Measurements from ENCODE around the gene FNDC4.
"Not testable (repeated sequence)": the region's sequence is repeated elsewhere in the genome, so short reads cannot be mapped to it uniquely, and the experiment has no call there.

FNDC4 gene, protein sequence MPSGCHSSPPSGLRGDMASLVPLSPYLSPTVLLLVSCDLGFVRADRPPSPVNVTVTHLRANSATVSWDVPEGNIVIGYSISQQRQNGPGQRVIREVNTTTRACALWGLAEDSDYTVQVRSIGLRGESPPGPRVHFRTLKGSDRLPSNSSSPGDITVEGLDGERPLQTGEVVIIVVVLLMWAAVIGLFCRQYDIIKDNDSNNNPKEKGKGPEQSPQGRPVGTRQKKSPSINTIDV

DNA sequence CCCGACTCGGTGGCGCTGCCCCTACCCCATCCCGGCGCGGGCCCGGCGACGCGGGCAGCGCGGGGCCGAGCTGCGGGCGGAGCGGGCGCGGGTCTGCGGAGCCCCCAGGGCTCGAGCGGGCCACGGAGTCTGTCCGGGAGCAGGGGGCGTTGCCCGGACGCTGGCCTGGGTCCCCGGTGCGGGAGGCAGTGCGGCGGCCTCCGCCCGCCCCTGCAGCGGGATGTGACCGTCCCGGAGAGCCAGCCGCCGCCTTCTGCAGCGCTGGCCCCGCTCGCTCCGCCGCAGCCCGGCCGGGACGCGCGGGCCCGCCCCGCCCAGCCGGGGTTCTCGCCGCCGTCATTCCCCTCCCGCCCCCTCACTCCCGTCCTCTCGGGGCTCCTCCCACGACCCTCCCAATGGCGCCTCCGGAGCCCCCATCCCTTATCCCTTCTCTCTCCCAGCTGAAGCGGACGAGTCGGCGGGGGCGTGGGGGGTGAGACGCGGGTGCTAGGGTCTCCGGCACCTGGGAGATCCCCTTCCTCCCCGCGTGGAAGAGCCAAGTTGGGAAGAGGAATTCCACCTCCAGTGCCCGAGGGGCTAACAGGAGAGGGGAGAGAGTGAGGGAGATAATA is at the start of gene FNDC4:
FNDC4 (minus strand) TSS at position 257 of the 611 bp plus-strand sequence. CDS start 521 bp downstream, outside the sequence.
- DNase-seq: no peak

DNA sequence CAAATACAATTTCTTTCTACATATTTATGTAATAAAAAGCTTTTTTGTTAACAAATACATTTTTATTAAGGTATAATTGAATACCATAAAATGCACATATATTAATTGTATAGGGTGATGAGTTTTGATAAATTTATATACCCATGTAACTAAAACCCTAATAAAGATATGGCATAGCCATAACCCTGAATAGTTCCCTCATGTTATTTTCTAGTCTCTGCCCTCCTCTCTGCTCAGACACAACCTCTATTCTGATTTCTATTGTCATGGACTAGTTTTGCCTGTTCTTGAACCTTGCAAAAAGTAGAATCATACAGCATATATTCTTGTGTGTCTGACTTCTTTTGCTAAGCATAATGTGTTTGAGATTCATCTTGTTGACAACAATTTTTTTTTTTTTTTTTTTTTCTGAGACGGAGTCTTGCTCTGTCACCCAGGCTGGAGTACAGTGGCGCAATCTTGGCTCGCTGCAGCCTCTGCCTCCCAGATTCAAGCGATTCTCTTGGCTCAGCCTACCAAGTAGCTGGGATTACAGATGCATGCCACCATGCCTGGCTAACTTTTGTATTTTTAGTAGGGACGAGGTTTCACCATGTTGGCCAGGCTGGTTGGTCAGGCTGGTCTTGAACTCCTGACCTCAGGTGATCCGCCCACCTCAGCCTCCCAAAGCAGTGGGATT is 49.3 kb upstream of the FNDC4 start:
- no peak for DNase-seq

DNA sequence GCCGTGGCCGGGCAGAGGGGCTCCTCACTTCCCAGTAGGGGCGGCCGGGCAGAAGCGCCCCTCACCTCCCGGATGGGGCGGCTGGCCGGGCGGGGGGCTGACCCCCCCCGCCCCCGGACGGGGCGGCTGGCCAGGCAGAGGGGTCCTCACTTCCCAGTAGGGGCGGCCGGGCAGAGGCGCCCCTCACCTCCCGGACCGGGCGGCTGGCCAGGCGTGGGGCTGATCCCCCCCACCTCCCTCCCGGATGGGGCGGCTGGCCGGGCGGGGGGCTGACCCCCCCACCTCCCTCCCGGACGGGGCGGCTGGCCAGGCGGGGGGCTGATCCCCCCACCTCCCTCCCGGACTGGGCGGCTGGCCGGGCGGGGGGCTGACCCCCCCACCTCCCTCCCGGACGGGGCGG is 44.6 kb upstream of the FNDC4 start:
- not testable (repeated sequence) for DNase-seq

DNA sequence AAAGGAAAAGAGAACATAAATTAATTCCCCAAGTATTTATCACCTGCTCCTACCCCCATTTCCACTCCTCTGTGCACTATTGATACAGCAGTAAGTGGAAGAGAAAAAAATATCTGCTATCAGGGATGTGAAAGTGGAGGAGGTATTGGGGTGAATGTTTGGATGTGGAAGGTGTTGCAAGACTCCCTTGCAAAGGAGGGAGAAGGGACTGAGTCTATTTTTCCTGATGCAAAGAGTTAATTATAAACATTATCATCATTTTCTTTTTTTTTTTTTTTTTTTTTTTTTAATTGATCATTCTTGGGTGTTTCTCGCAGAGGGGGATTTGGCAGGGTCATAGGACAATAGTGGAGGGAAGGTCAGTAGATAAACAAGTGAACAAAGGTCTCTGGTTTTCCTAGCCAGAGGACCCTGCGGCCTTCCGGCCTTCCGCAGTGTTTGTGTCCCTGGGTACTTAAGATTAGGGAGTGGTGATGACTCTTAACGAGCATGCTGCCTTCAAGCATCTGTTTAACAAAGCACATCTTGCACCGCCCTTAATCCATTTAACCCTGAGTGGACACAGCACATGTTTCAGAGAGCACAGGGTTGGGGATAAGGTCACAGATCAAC is 43.9 kb upstream of the FNDC4 start:
- not testable (repeated sequence) for DNase-seq

DNA sequence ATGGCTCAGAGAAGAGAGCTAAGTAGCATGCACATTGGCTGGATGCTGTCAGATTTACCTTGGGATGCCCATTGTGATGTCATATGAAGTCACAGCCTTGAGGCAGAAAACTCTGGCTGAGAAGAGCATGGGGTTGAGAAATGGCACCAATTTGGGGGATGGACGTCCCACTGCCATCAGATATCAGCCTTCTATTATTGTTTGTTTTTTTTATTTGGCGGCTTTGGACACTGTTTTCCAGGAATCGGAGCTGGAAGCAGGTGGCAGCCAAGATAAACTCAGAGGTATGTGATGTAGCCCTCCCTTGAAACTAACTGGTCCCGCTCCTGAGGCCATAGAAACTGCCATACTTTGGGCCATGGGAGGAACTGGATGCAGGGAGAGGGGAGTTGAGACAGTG is 42.3 kb upstream of the FNDC4 start:
- DNase-seq: no peak

DNA sequence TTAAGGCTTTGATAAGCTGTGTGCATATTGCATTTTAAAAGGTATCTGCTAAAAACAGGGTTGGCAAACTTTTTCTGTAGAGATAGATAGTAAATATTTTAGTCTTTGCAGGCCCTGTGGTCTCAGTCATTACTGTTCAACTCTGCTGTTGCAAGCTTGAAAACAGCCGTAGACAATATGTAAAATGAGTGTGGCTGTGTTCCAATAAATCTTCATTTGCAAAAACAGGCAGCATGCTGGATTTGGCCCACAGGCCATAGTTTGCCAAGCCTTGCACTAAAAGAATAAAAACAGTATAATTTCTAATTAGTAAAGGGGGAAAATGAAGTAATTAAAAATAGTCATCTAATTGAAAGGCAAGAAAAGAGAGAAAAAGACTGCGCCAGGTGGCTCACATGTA is 37.0 kb upstream of the FNDC4 start:
- no peak for DNase-seq

DNA sequence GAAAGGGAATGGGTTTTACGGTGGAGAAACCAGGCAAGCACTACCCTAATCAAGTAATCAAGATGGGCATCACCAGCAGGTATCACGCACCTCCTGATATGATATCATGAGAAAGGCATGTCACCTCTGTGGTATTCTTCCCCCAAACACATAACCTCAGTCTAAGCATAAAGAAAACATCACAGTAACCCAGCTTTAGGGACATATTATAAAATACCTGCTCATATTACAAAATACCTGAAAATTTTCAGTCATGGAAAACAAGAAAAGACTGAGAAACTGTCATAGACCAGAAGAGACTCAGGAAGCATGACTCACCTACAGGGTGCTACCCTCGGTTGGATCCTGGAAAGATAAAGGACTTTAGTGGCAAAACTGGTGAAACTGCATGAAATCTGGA is 32.2 kb upstream of the FNDC4 start:
- DNase-seq: no peak

DNA sequence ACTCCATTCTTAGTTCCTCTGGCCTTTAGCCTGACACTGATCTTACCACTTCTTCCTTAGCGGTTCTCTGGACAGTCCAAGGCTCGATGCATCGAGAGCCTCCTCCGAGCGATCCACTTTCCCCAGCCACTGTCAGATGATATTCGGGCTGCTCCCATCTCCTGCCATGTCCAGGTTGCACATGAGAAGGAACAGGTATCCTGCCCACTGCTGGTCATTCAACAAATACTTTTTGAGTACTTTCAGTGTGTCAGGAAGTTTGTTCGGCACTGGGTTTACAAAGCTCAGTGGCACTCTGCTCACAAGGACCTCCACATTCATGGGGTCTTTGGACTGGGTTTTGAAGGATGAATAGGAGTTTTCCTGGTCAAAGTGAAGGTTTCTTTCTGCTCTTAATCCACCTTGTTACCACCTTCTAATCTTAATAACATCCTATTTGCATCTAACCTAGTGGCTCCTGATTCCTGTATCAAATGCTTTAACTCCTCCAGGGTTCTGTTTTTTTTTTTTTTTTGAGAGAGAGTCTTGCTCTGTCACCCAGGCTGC is 27.5 kb upstream of the FNDC4 start:
- DNase-seq: no peak

DNA sequence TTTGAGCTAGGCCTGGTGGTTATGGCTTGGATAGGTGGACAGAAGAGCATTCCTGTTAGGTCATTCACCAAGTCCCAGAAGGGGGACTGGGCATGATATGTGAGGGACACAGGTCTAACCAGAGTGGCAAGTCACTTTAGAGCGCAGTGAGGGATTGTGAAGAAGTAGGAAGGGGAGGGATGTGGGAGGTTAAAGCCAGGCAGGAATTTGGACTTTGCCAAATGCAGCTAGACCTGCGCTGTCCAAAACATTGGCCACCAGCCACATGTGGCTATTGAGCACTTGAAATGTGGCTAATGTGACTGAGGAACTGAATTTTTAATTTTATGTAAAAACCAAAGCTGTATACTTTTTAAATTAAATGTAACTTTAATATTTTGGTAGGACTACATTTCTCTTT is 25.3 kb upstream of the FNDC4 start:
- DNase-seq: no peak

DNA sequence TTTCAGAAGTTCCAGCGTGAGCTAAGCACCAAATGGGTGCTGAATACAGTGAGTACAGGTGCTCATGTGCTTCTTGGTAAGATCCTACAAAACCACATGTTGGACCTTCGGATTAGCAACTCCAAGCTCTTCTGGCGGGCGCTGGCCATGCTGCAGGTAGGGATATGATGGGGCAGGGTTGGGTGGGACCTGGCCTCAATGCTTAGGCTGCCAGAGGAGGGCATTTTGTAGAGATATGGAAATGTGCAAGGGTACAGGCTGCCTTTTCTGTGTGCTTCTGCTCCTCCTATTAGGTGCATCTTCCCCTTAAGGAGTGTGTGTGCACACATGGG is 23.7 kb upstream of the FNDC4 start:
- no peak for DNase-seq

DNA sequence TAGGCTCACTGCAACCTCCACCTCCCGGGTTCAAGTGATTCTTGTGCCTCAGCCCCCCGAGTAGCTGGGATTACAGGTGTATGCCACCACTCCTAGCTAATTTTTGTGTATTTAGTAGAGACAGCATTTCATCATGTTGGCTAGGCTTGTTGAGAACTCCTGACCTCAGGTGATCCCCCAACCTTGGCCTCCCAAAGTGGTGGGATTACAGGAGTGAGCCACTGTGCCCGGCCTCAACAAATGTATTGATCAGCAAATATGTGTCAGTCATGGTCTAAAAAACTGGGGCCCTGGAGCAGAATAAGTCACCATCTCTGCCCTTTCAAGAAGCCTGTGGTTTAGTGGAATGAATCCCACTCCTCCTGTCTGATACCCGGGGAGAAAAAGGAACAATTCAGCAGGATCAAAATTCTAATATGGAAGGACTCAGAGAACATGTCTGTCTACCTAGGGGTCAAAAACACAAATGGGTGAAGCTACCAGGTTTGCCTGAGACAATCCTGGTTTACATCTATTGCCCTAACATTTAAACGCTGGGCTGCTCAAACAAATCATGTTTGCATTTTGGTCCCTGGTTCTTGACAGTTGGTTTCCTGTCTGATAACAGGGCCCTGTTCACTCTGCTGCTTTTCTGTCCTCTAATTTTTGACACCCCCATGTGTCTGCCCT is 23.2 kb upstream of the FNDC4 start:
- DNase-seq: no peak

DNA sequence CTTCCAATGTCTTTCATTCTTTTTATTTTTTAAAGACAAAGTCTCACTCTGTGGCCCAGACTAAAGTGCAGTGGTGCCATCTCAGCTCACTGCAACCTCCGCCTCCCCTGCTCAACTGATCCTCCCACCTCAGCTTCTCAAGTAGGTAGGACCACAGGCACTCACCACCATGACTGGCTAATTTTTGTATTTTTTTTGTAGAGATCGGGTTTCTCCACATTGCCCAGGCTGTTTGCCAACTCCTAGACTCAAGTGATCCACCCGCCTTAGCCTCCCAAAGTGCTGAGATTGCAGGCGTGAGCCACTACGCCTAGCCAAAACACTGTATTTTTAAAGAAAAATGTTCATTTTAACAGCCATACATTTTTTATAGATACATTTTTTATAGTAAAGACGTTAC is 14.3 kb upstream of the FNDC4 start:
- DNase-seq: no peak

DNA sequence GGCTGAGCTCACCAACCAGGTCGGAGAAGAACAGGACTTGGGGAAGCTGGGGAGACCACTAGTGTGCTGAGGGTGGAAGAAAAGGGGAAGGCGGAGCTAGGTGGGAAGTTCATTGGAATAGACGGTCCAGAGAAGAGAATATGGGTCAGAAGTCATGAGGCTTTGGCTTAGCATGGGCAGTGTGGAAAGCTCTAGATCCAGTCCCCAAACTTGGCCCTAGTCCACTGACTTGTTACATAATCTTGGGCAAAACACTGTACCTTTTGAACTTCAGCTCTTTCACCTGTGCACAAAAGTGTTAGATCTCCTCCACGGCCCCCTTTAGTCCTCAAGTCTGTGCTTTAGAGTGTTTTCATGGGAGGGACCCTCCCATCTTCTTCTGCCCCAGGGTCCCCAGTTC is 12.3 kb upstream of the FNDC4 start:
- DNase-seq: no peak

DNA sequence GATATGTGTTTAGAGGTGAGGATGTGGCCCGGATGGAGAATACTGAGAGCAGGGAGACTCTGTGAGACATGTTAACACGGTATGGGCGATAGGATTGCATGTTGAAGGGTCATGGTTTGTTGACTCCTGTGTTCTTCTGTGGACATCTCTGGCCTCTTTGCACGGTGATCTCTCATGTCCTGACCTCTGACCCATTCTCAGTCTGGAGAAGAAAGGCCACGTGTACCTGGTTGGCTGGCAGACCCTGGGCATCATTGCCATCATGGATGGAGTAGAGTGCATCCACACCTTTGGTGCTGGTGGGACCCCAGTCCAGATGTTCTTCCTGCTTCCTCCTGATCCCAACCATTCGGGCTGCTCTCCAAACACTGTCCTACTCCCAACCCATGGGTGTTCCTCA is 11.6 kb upstream of the FNDC4 start:
- DNase-seq: no peak

DNA sequence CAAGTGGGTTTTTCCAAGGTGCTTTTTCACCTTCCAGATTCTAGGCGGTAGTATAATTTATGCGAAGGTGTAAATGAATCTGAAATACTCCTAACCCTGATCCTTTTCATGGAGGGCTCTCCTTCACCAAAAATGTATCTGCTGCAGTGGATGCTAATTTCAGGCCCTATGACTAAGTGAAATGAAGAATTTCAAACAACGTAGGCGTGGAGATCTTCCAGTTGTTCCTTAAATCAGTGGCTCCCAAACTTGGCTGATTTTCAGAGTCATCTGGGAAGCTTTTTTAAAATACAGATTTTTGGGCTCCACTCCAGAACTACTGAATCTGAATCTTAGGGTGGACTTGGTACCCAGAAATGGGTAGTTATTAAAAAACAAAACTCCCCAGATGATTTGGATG is 7.1 kb upstream of the FNDC4 start:
- no peak for DNase-seq

DNA sequence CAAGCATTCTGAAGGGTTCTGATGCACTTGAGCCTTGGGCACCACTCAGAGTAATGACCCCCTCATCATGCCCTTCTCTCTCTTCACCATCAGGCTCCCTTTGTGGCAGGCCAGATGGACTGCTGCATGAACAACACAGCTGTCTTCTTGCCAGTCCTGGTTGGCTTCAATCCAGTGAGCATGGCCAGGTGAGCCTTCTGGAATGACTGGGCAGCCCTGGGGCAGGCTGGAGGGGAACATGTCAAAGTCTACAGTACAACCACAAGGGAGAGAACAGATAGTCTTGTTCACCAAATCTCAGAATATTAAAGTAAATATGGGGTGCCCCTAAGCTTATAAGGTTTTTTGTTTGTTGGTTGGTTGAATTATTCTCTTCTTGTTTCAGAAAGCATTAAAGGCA is 6.0 kb upstream of the FNDC4 start:
- DNase-seq: peak; percentile 52

DNA sequence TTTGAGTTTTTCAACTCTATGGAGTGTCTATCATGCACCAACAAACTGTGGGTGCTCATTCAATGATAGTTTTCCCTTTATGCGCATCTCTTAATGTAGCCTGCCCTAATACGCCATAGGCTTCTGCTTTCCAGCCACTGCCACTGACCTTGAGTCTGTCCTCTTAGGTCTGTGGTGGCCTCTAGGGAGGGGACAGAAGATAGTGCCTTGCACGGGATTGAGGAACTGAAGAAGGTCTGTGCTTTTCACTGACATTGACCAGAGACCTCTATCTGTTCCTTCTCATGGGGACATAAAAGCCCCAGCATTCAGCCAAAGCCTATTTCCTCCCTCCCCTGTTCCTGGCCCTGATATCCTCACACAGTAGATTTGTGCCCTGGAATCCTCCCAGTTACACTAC is 4.0 kb upstream of the FNDC4 start:
- DNase-seq: no peak

DNA sequence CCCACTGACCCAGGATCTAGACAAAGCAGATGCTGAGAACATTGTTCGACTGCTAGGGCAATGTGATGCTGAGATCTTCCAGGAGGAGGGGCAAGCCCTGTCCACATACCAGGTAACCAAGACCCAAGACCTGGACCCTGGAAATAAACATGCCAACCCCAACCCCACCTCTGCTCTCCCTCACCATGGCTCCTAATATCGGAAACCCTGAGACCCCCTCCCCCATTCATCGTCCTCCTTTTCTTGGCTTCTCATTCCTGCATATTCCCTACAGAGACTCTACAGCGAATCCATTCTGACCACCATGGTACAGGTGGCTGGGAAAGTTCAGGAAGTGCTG is 2.3 kb upstream of the FNDC4 start:
- DNase-seq: no peak

DNA sequence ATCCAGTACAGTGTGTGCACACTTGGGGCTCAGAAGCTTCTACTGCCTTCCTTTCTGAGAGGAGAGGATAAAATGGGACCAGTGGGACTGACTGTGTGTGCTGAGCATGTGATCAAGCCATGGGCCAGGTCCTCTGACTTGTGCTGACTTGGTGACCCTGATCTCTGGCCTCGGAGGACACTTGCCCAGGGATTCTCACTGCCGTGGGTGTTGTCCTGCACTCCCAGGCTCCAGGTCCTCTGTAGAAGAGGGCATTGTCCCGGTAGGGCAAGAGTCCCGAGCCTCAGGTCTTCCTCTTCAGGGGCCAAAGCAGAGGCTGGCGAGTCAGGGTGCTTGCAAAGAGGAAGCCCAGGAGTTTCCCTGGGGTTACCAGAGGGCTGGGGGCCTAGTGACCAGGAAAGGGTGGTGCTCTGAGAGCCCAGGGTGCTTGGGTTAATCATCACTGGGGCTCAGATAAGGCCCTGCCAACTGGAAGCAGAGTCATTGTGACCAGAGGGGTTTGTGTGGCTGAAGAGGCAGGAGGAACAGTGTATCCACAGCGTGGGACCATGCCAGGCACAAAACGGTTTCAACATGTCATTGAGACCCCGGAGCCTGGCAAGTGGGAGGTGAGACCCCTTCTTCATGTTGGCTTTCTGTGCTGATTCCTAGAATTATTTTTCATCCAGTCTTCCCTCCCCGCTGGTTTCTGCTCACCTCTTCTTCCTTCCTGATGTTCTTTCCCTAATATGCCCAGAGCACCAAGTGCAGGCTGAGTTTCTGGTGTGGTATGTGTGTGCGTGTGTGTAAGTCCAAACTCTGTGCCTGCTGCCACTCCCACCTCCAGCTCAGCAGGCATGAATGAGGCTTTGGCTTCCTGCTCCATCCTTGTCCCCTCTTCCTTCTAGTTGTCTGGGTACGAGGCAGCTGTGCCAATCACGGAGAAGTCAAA is 1.6 kb upstream of the FNDC4 start, which contains the start of gene GCKR:
GCKR (plus strand) TSS at position 483 of the 931 bp plus-strand sequence; CDS start at position 549, 66 bp downstream.
- DNase-seq: no peak

DNA sequence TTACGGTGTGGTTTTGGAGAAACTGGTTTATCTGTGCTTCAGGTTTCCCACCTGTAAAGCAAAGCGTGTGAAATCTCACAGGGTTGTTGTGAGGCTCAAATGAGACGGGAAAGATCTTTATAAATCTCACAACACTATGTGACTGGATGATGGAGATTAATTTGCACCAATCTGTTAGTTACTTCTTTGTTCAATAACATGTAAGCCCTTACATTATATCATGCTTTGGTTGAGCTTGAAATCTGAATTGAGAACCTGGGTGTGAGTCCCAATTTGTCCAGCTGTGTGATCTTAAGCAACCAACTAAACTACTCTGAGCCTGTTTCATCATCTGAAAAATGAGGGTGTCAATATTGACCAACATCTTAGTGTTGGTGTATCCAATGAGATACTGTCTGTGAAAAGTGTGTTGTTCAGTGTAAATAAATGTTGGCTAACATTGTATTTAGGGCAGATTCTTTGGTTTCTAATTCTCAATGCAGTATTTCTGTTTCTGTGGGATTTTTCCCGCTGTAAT is 898 bp upstream of the FNDC4 start:
- DNase-seq: no peak

DNA sequence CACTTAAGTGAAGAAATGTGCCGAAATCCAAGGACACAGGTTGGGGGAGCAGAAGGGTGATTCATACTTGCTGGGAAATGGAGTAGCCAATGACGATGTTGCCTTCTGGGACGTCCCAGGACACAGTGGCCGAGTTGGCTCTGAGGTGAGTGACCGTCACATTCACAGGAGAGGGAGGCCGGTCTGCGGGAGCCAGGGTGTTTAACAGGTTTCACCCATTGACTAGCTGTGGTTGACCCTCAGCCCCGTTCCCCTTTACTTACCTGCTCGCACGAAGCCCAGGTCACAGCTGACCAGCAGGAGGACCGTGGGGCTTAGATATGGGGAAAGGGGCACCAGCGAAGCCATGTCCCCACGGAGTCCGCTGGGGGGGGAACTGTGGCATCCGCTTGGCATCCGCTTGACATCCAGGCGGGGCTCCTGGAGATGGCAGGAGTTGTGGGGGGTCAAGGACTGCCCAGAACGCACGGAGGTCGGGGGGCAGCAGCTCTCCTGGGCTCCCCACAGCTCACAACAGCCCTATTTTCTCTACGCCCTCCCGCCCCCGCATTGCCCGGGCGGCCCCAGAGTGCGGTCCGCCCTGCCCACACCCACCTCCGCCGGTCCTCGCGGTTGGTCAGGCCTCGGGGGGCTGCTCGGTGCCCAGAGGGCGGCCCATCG is 586 bp downstream of the FNDC4 start:
- DNase-seq: no peak

DNA sequence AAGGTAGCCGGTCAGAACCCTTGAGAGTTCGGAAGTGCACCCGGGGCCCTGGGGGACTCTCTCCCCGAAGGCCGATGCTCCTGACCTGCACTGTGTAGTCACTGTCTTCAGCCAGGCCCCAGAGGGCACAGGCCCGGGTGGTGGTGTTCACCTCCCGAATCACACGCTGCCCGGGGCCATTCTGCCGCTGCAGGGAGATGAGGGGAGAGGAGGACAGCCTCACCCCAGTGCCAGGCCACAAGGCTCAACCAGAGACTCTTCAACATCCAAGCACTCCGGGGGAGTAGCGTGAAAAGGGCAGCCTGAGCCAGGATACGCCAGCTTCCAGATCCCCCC is 1.1 kb downstream of the FNDC4 start:
- DNase-seq: no peak
